Astrocyte (in vitro differentiated cells and primary cell): ENCODE data around the gene CERT1. TPM values are rescaled to one million over a fixed set of nuclear protein-coding genes. Genes with fewer than 3 reads are reported as not detected.

Experiments
- DNase-seq: peaks from one replicate; pipeline ENCODE4 v3.0.0-alpha.2; 2010; ENCODE audit warnings: low read depth
- FAIRE-seq: peaks from 2 replicates; lab custom pipeline; 2011; peaks lifted over from hg19 to GRCh38; lab: Jason Lieb, UNC
- H2AFZ ChIP-seq: 2 replicates; pipeline ENCODE4 v1.6.0; 2012; ENCODE audit warnings: low read depth, low read length, inconsistent platforms
- H3K27ac ChIP-seq: 2 replicates; pipeline ENCODE4 v1.5.1; 2011; ENCODE audit warnings: low read depth, low read length, inconsistent platforms
- H3K27me3 ChIP-seq: 2 replicates; pipeline ENCODE4 v1.6.0; 2011; ENCODE audit warnings: low read length, inconsistent platforms; ENCODE audit not compliant: insufficient read depth
- H3K36me3 ChIP-seq: 2 replicates; pipeline ENCODE4 v1.5.1; 2011; ENCODE audit warnings: low read length, inconsistent platforms; ENCODE audit not compliant: insufficient read depth
- H3K4me1 ChIP-seq: 2 replicates; pipeline ENCODE4 v1.5.1; 2011; ENCODE audit warnings: low read length, inconsistent platforms; ENCODE audit not compliant: insufficient read depth
- H3K4me2 ChIP-seq: 2 replicates; pipeline ENCODE4 v1.6.0; 2012; ENCODE audit warnings: low read length, inconsistent platforms
- H3K4me3 ChIP-seq: 2 replicates; pipeline ENCODE4 v1.5.1; 2011; ENCODE audit warnings: low read depth, mild to moderate bottlenecking, low read length, inconsistent platforms; ENCODE audit not compliant: insufficient read depth
- H3K79me2 ChIP-seq: 2 replicates; pipeline ENCODE4 v1.6.0; 2012; ENCODE audit warnings: mild to moderate bottlenecking, low read length, inconsistent platforms; ENCODE audit not compliant: insufficient read depth
- H3K9ac ChIP-seq: 2 replicates; pipeline ENCODE4 v1.6.0; 2012; ENCODE audit warnings: mild to moderate bottlenecking, low read length, inconsistent platforms
- H3K9me3 ChIP-seq: 2 replicates; pipeline ENCODE4 v1.5.1; 2012; ENCODE audit warnings: low read depth, mild to moderate bottlenecking, low read length, inconsistent platforms; ENCODE audit not compliant: insufficient read depth
- H4K20me1 ChIP-seq: 2 replicates; pipeline ENCODE4 v1.6.0; 2012; ENCODE audit warnings: low read length, inconsistent platforms; ENCODE audit not compliant: insufficient read depth
- H3K27ac Mint-ChIP-seq: one replicate; pipeline ENCODE4 v1.8.0; 2021; ENCODE audit warnings: mild to moderate bottlenecking, mixed read lengths; ENCODE audit not compliant: unreplicated experiment
- H3K27me3 Mint-ChIP-seq: one replicate; pipeline ENCODE4 v1.8.0; 2021; ENCODE audit warnings: low read depth, mixed read lengths; ENCODE audit not compliant: unreplicated experiment
- H3K36me3 Mint-ChIP-seq: one replicate; pipeline ENCODE4 v1.8.0; 2021; ENCODE audit warnings: low read depth, mixed read lengths; ENCODE audit not compliant: unreplicated experiment
- H3K4me1 Mint-ChIP-seq: one replicate; pipeline ENCODE4 v1.8.0; 2021; ENCODE audit warnings: low read depth, mixed read lengths; ENCODE audit not compliant: unreplicated experiment
- H3K4me3 Mint-ChIP-seq: one replicate; pipeline ENCODE4 v1.8.0; 2021; ENCODE audit warnings: mild to moderate bottlenecking, moderate library complexity, mixed read lengths; ENCODE audit not compliant: unreplicated experiment
- H3K9me3 Mint-ChIP-seq: one replicate; pipeline ENCODE4 v1.8.0; 2021; ENCODE audit warnings: mild to moderate bottlenecking, mixed read lengths; ENCODE audit not compliant: unreplicated experiment
- EZH2 ChIP-seq: IDR thresholded peaks from 2 replicates; pipeline ENCODE4 v1.6.1; 2012; ENCODE audit warnings: mild to moderate bottlenecking, low read length, inconsistent platforms; ENCODE audit not compliant: insufficient read depth
- total RNA-seq: library from RNA; stranded (reverse); gene quantifications from 2 replicates; pipeline ENCODE4 v1.2.1, GENCODE V29; 2021
- TF ChIP-seq, protein P1 (sequence below): IDR thresholded peaks from 2 replicates; pipeline ENCODE4 v1.5.1; 2011; ENCODE audit warnings: low read depth, mild to moderate bottlenecking, inconsistent platforms, low read length, moderate library complexity; ENCODE audit not compliant: insufficient read depth

CERT1 gene
- total RNA-seq, 1 donor from 2014 or later, result 29.6 TPM

DNA sequence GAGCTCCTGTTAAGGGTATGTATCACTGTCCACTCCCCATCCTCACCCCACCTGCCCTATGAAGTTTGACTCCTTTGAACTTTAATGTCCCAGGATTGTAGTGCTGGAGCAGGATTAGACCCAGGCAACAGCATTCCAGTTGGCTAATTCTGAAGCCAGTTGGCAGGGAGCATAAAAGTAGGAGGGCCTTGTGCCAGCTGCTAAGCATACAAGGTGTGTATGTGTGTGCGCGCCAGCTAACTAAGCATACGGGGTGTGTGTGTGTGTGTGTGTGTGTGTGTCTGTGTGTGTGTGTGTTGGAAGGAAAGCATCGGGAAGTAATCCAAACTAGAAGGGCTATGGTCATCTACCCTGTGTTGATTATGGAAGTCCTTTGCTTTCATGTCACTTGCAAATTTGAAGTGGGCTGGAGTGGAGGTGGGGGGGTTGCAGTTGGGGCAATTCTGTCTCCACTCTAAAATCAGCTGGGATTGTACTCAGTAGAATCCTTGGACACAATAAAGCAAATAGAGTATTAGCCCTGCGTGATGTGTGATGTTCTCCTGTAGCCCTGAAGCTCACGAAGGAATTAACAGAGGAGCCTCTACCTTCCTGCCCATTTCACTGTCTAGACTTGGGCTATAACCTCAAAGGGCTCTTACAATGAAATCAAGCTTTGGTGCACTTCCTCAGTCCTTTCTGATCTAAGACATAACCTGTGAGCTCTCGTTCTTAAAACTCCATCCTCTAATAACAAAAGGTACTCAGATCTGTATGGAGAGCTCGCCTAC lies 147.5 kb downstream of the CERT1 start:
- H3K27me3 ChIP-seq, result no peaks in the 10 kb centered on the region
- TF ChIP-seq EZH2, result no peak
- TF ChIP-seq, protein P1, sequence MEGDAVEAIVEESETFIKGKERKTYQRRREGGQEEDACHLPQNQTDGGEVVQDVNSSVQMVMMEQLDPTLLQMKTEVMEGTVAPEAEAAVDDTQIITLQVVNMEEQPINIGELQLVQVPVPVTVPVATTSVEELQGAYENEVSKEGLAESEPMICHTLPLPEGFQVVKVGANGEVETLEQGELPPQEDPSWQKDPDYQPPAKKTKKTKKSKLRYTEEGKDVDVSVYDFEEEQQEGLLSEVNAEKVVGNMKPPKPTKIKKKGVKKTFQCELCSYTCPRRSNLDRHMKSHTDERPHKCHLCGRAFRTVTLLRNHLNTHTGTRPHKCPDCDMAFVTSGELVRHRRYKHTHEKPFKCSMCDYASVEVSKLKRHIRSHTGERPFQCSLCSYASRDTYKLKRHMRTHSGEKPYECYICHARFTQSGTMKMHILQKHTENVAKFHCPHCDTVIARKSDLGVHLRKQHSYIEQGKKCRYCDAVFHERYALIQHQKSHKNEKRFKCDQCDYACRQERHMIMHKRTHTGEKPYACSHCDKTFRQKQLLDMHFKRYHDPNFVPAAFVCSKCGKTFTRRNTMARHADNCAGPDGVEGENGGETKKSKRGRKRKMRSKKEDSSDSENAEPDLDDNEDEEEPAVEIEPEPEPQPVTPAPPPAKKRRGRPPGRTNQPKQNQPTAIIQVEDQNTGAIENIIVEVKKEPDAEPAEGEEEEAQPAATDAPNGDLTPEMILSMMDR, result no peak
- Mint-ChIP-seq H3K36me3 (peaks cover 3% of the 10 kb centered on the region), H3K9me3 (no peaks in the 10 kb centered on the region), H3K4me3 (no peak overlapping the region), H3K27ac (no peak overlapping the region), H3K4me1 (peaks cover 14% of the 10 kb centered on the region), H3K27me3 (no peaks in the 10 kb centered on the region)
- no peaks in the 10 kb centered on the region for H3K79me2 ChIP-seq
- no peak overlapping the region for H3K9ac ChIP-seq
- FAIRE-seq (no peak), DNase-seq (no peak)
- H2AFZ ChIP-seq, result no peak overlapping the region
- peaks cover 6% of the 10 kb centered on the region for H3K4me1 ChIP-seq
- H3K4me3 ChIP-seq, result no peak overlapping the region
- H3K9me3 ChIP-seq, result no peaks in the 10 kb centered on the region
- H3K36me3 ChIP-seq, result peaks cover 34% of the 10 kb centered on the region
- H4K20me1 ChIP-seq, result peaks cover 7% of the 10 kb centered on the region
- H3K4me2 ChIP-seq, result no peak overlapping the region
- no peak overlapping the region for H3K27ac ChIP-seq

DNA sequence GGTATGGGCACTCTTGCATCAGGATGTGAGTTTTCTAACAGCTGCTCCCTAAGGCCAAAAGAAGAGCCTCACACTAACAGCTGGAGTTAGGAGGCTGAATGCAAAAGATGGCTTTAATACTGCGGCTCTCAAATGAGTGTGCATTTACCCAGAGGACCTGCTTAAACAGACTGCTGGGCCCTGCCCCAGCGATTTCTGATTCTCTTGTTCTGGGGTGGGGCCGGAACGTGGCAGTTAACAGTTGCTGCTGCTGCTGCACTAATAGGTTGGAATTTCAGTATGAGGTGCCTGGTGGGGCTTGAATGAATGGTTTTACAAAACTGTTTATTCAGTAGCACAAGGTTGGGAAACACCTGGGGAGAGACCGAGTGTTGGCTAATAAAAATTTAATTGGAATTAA lies 148.3 kb downstream of the CERT1 start:
- Histone ChIP-seq H3K27me3 (no peaks in the 10 kb centered on the region), H3K36me3 (peaks cover 41% of the 10 kb centered on the region), H3K79me2 (no peaks in the 10 kb centered on the region), H3K9me3 (no peaks in the 10 kb centered on the region), H3K9ac (no peak overlapping the region), H3K4me1 (peaks cover 2% of the 10 kb centered on the region), H3K4me3 (no peak overlapping the region), H2AFZ (no peak overlapping the region), H3K4me2 (no peak overlapping the region), H3K27ac (no peak overlapping the region), H4K20me1 (peaks cover 7% of the 10 kb centered on the region)
- Mint-ChIP-seq H3K4me1 (peaks cover 10% of the 10 kb centered on the region), H3K36me3 (peaks cover 3% of the 10 kb centered on the region), H3K27me3 (no peaks in the 10 kb centered on the region), H3K27ac (no peak overlapping the region), H3K9me3 (no peaks in the 10 kb centered on the region), H3K4me3 (no peak overlapping the region)
- no peak for FAIRE-seq
- TF ChIP-seq EZH2, result no peak
- TF ChIP-seq, protein P1, result no peak
- no peak for DNase-seq

DNA sequence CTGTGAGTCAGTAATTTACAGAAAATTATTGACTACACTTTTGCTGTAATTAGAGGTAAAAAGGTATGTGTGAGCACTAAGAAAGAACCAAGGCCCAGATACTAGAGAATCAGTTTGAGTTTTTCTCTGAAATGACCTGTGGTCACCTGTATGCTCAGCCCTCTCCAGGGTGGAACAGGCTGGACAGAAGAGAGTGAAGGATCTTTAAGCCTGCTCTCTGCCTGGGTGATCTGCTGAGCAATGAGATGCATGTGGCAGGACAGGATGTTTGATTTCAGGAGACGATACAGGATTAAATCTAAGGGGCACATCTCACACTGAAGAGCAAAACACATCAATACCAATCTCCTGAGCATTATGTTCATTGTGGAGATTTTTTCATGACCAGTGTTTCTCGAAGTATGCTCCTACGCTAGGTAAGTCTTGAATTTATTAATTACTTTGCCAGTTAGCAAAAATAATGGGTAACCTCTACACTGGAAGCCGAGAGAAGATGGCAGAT lies 148.9 kb downstream of the CERT1 start:
- peaks cover 45% of the 10 kb centered on the region for H3K36me3 ChIP-seq
- H3K27ac ChIP-seq, result no peak overlapping the region
- no peaks in the 10 kb centered on the region for H3K9me3 ChIP-seq
- FAIRE-seq (no peak), DNase-seq (no peak)
- H2AFZ ChIP-seq, result no peak overlapping the region
- Mint-ChIP-seq H3K9me3 (no peaks in the 10 kb centered on the region), H3K27ac (no peak overlapping the region), H3K4me1 (peaks cover 10% of the 10 kb centered on the region), H3K4me3 (no peak overlapping the region), H3K36me3 (peaks cover 4% of the 10 kb centered on the region), H3K27me3 (no peaks in the 10 kb centered on the region)
- H3K4me1 ChIP-seq, result no peaks in the 10 kb centered on the region
- H3K4me3 ChIP-seq, result no peak overlapping the region
- H3K4me2 ChIP-seq, result no peak overlapping the region
- H3K27me3 ChIP-seq, result no peaks in the 10 kb centered on the region
- TF ChIP-seq, protein P1, result no peak
- no peak overlapping the region for H3K9ac ChIP-seq
- no peaks in the 10 kb centered on the region for H3K79me2 ChIP-seq
- H4K20me1 ChIP-seq, result peaks cover 7% of the 10 kb centered on the region
